ES-I3 (cell line): ENCODE data around the gene CASKIN1.

Experiments
- H3K36me3 ChIP-seq: 2 replicates; pipeline ENCODE4 v1.6.1; 2013; ENCODE audit warnings: mild to moderate bottlenecking, low read length, control low read depth, moderate library complexity; ENCODE audit not compliant: insufficient read depth
- H3K4me1 ChIP-seq: 2 replicates; pipeline ENCODE4 v1.6.1; 2013; ENCODE audit warnings: mild to moderate bottlenecking, control low read depth, low read length; ENCODE audit not compliant: insufficient read depth
- H3K9ac ChIP-seq: 2 replicates; pipeline ENCODE4 v1.6.1; 2013; ENCODE audit warnings: low read depth, mild to moderate bottlenecking, low read length, moderate library complexity
- H3K9me3 ChIP-seq: 2 replicates; pipeline ENCODE4 v1.6.1; 2013; ENCODE audit warnings: mild to moderate bottlenecking, low read length, moderate library complexity; ENCODE audit not compliant: control insufficient read depth, insufficient read depth

CASKIN1 gene

GRCh38 chr16:2183671-2184070 is 12.7 kb downstream of the CASKIN1 start:
- Histone ChIP-seq H3K9me3 (no peaks in the 10 kb centered on the region), H3K9ac (no peak overlapping the region), H3K4me1 (no peaks in the 10 kb centered on the region), H3K36me3 (no peaks in the 10 kb centered on the region)

GRCh38 chr16:2181952-2182351 is 14.5 kb downstream of the CASKIN1 start:
- Histone ChIP-seq H3K9me3 (no peaks in the 10 kb centered on the region), H3K9ac (no peak overlapping the region), H3K4me1 (no peaks in the 10 kb centered on the region), H3K36me3 (no peaks in the 10 kb centered on the region)

- no peak overlapping the region for H3K9ac ChIP-seq
- no peaks in the 10 kb centered on the region for H3K4me1 ChIP-seq
- H3K36me3 ChIP-seq = no peaks in the 10 kb centered on the region
- H3K9me3 ChIP-seq = no peaks in the 10 kb centered on the region
These were observed 15.2 kb downstream of the CASKIN1 start for GRCh38 chr16:2180962-2181923.

- Histone ChIP-seq H3K36me3 (no peaks in the 10 kb centered on the region), H3K9ac (no peak overlapping the region), H3K9me3 (no peaks in the 10 kb centered on the region)
These were observed 15.9 kb downstream of the CASKIN1 start for GRCh38 chr16:2180461-2180860.

GRCh38 chr16:2179576-2179975 is 16.8 kb downstream of the CASKIN1 start:
- Histone ChIP-seq H3K9ac (no peak overlapping the region), H3K4me1 (no peaks in the 10 kb centered on the region), H3K36me3 (no peaks in the 10 kb centered on the region), H3K9me3 (no peaks in the 10 kb centered on the region)

More at GRCh38 chr16:2180461-2180860, 15.9 kb downstream of the CASKIN1 start:
- no peaks in the 10 kb centered on the region for H3K4me1 ChIP-seq

GRCh38 chr16:2179107-2179501 is 17.3 kb downstream of the CASKIN1 start:
- H3K36me3 ChIP-seq = no peaks in the 10 kb centered on the region
- no peak overlapping the region for H3K9ac ChIP-seq

GRCh38 chr16:2178321-2179106 is 17.9 kb downstream of the CASKIN1 start:
- Histone ChIP-seq H3K9me3 (no peaks in the 10 kb centered on the region), H3K36me3 (no peaks in the 10 kb centered on the region)

More at GRCh38 chr16:2179107-2179501, 17.3 kb downstream of the CASKIN1 start:
- no peaks in the 10 kb centered on the region for H3K9me3 ChIP-seq
- no peaks in the 10 kb centered on the region for H3K4me1 ChIP-seq

GRCh38 chr16:2177561-2177960 is 18.8 kb downstream of the CASKIN1 start:
- Histone ChIP-seq H3K36me3 (no peaks in the 10 kb centered on the region), H3K9me3 (no peaks in the 10 kb centered on the region), H3K4me1 (no peaks in the 10 kb centered on the region), H3K9ac (no peak overlapping the region)

More at GRCh38 chr16:2178321-2179106, 17.9 kb downstream of the CASKIN1 start:
- H3K9ac ChIP-seq = no peak overlapping the region; the same call in 1 of the 2 replicates
- no peaks in the 10 kb centered on the region for H3K4me1 ChIP-seq

- no peaks in the 10 kb centered on the region for H3K9me3 ChIP-seq
These were observed 19.3 kb downstream of the CASKIN1 start for GRCh38 chr16:2177101-2177500.

GRCh38 chr16:2176047-2176446 is 20.4 kb downstream of the CASKIN1 start:
- H3K36me3 ChIP-seq = no peaks in the 10 kb centered on the region
- no peak overlapping the region for H3K9ac ChIP-seq
- no peaks in the 10 kb centered on the region for H3K4me1 ChIP-seq
- H3K9me3 ChIP-seq = no peaks in the 10 kb centered on the region

More at GRCh38 chr16:2177101-2177500, 19.3 kb downstream of the CASKIN1 start:
- H3K9ac ChIP-seq = no peak overlapping the region
- H3K4me1 ChIP-seq = no peaks in the 10 kb centered on the region
- H3K36me3 ChIP-seq = no peaks in the 10 kb centered on the region

GRCh38 chr16:2175454-2175853 is 21.0 kb downstream of the CASKIN1 start:
- H3K36me3 ChIP-seq = no peaks in the 10 kb centered on the region
- no peak overlapping the region for H3K9ac ChIP-seq
- H3K9me3 ChIP-seq = no peaks in the 10 kb centered on the region
- no peaks in the 10 kb centered on the region for H3K4me1 ChIP-seq

GRCh38 chr16:2174396-2175131 is 21.8 kb downstream of the CASKIN1 start:
- Histone ChIP-seq H3K4me1 (no peaks in the 10 kb centered on the region), H3K9me3 (no peaks in the 10 kb centered on the region), H3K9ac (no peak overlapping the region), H3K36me3 (no peaks in the 10 kb centered on the region)

- no peaks in the 10 kb centered on the region for H3K9me3 ChIP-seq
- no peaks in the 10 kb centered on the region for H3K36me3 ChIP-seq
- no peaks in the 10 kb centered on the region for H3K4me1 ChIP-seq
- no peak overlapping the region for H3K9ac ChIP-seq
These were observed 22.5 kb downstream of the CASKIN1 start for GRCh38 chr16:2173916-2174315.

GRCh38 chr16:2173366-2173765 is 23.0 kb downstream of the CASKIN1 start:
- Histone ChIP-seq H3K9me3 (no peaks in the 10 kb centered on the region), H3K9ac (no peak overlapping the region), H3K4me1 (no peaks in the 10 kb centered on the region), H3K36me3 (no peaks in the 10 kb centered on the region)
